H9 (cell line): ENCODE data around the gene TBL1X. TPM values are rescaled to one million over a fixed set of nuclear protein-coding genes. Genes with fewer than 3 reads are reported as not detected.

Experiments used
- DNase-seq: peaks from one replicate; pipeline ENCODE4 v3.0.0-alpha.2; 2017
- H2AFZ ChIP-seq: one replicate; pipeline ENCODE4 v1.6.1; 2013; ENCODE audit warnings: mild to moderate bottlenecking, low read length, control low read depth, moderate library complexity
- H2AK5ac ChIP-seq: 2 replicates; pipeline ENCODE4 v1.6.1; 2013; ENCODE audit warnings: low read length, control low read depth, mixed read lengths; ENCODE audit not compliant: insufficient read length
- H2BK120ac ChIP-seq: one replicate; pipeline ENCODE4 v1.6.1; 2013; ENCODE audit warnings: low read depth, mild to moderate bottlenecking, low read length, control low read depth, inconsistent platforms; ENCODE audit not compliant: poor library complexity, severe bottlenecking
- H2BK12ac ChIP-seq: 2 replicates; pipeline ENCODE4 v1.6.1; 2013; ENCODE audit warnings: low read length, control low read depth, mixed read lengths, low read depth; ENCODE audit not compliant: insufficient read length
- H2BK15ac ChIP-seq: 2 replicates; pipeline ENCODE4 v1.6.1; 2013; ENCODE audit warnings: low read depth, low read length, control low read depth
- H2BK20ac ChIP-seq: one replicate; pipeline ENCODE4 v1.6.1; 2013; ENCODE audit warnings: low read depth, mild to moderate bottlenecking, low read length, control low read depth, inconsistent platforms; ENCODE audit not compliant: poor library complexity, severe bottlenecking
- H2BK5ac ChIP-seq: 2 replicates; pipeline ENCODE4 v1.6.1; 2013; ENCODE audit warnings: low read length, control low read depth, mixed read lengths; ENCODE audit not compliant: insufficient read length
- H3K14ac ChIP-seq: 2 replicates; pipeline ENCODE4 v1.6.1; 2013; ENCODE audit warnings: low read length, control low read depth; ENCODE audit not compliant: insufficient read depth
- H3K18ac ChIP-seq: 2 replicates; pipeline ENCODE4 v1.6.1; 2013; ENCODE audit warnings: low read depth, mild to moderate bottlenecking, mixed read lengths, low read length, control low read depth; ENCODE audit not compliant: insufficient read length
- H3K23ac ChIP-seq: 2 replicates; pipeline ENCODE4 v1.6.1; 2013; ENCODE audit warnings: low read length, control low read depth, mixed read lengths, low read depth; ENCODE audit not compliant: insufficient read length
- H3K23me2 ChIP-seq: 2 replicates; pipeline ENCODE4 v1.6.1; 2013; ENCODE audit warnings: low read depth, mild to moderate bottlenecking, mixed read lengths, low read length, control low read depth; ENCODE audit not compliant: insufficient read length, poor library complexity, severe bottlenecking
- H3K27ac ChIP-seq: 2 replicates; pipeline ENCODE4 v1.5.1; 2013; ENCODE audit warnings: low read length, control low read depth, mixed read lengths, low read depth; ENCODE audit not compliant: insufficient read length
- H3K27me3 ChIP-seq: 2 replicates; pipeline ENCODE4 v1.6.1; 2013; ENCODE audit warnings: low read length, control low read depth, inconsistent platforms; ENCODE audit not compliant: insufficient read depth
- H3K4ac ChIP-seq: 2 replicates; pipeline ENCODE4 v1.6.1; 2013; ENCODE audit warnings: low read depth, mild to moderate bottlenecking, control low read depth, inconsistent platforms, low read length, moderate library complexity
- H3K4me1 ChIP-seq: 2 replicates; pipeline ENCODE4 v1.6.1; 2013; ENCODE audit warnings: low read length, control low read depth, inconsistent platforms; ENCODE audit not compliant: insufficient read depth
- H3K4me2 ChIP-seq: 2 replicates; pipeline ENCODE4 v1.6.1; 2013; ENCODE audit warnings: low read length, control low read depth, mixed read lengths; ENCODE audit not compliant: insufficient read length, insufficient read depth
- H3K56ac ChIP-seq: 2 replicates; pipeline ENCODE4 v1.6.1; 2013; ENCODE audit warnings: low read depth, mild to moderate bottlenecking, mixed read lengths, low read length, control low read depth; ENCODE audit not compliant: insufficient read length
- H3K79me1 ChIP-seq: 2 replicates; pipeline ENCODE4 v1.6.1; 2013; ENCODE audit warnings: low read depth, mild to moderate bottlenecking, moderate library complexity, low read length, control low read depth, inconsistent platforms; ENCODE audit not compliant: insufficient read depth, poor library complexity, severe bottlenecking
- H3K79me2 ChIP-seq: 2 replicates; pipeline ENCODE4 v1.6.1; 2013; ENCODE audit warnings: low read length, control low read depth, inconsistent platforms; ENCODE audit not compliant: insufficient read depth
- H3K9ac ChIP-seq: 2 replicates; pipeline ENCODE4 v1.6.1; 2013; ENCODE audit warnings: low read length, control low read depth, mixed read lengths; ENCODE audit not compliant: insufficient read length; ENCODE audit errors: extremely low read depth
- H3K9me3 ChIP-seq: one replicate; pipeline ENCODE4 v1.6.1; 2013; ENCODE audit warnings: low read depth, low read length, inconsistent platforms; ENCODE audit not compliant: control insufficient read depth
- H3T11ph ChIP-seq: one replicate; pipeline ENCODE4 v1.6.1; 2013; ENCODE audit warnings: mild to moderate bottlenecking, low read length, control low read depth, inconsistent platforms
- H4K20me1 ChIP-seq: one replicate; pipeline ENCODE4 v1.6.1; 2013; ENCODE audit not compliant: control insufficient read depth, insufficient read length, insufficient read depth
- H4K5ac ChIP-seq: 2 replicates; pipeline ENCODE4 v1.6.1; 2013; ENCODE audit warnings: low read depth, mild to moderate bottlenecking, mixed read lengths, low read length, control low read depth; ENCODE audit not compliant: insufficient read length
- H4K8ac ChIP-seq: replicated peaks from 2 replicates; pipeline ENCODE4 v1.6.1; 2013; ENCODE audit warnings: low read length, control low read depth, mixed read lengths, low read depth; ENCODE audit not compliant: insufficient read length
- H4K91ac ChIP-seq: 2 replicates; pipeline ENCODE4 v1.6.1; 2013; ENCODE audit warnings: low read depth, mild to moderate bottlenecking, moderate library complexity, mixed read lengths, low read length, control low read depth; ENCODE audit not compliant: insufficient read length
- H3K27ac Mint-ChIP-seq, 3 experiments: 2 replicates in 2 of 3; 3 replicates in 1 of 3; pipeline ENCODE4 v1.8.0; 2020 to 2021; ENCODE audit warnings: mixed read lengths in 3 of 3, mild to moderate bottlenecking in 1 of 3, moderate library complexity in 1 of 3
- H3K27me3 Mint-ChIP-seq: 2 replicates; pipeline ENCODE4 v1.8.0; 2021; ENCODE audit warnings: low read depth, mild to moderate bottlenecking, moderate library complexity, mixed read lengths
- H3K36me3 Mint-ChIP-seq, 3 experiments: 2 replicates in 2 of 3; 3 replicates in 1 of 3; pipeline ENCODE4 v1.8.0; 2020 to 2021; ENCODE audit warnings: low read depth in 3 of 3, mixed read lengths in 3 of 3; ENCODE audit not compliant: insufficient read depth in 1 of 3
- H3K4me1 Mint-ChIP-seq, 2 experiments: 2 replicates each; pipeline ENCODE4 v1.8.0; 2020; ENCODE audit warnings: mixed read lengths in 2 of 2
- H3K4me3 Mint-ChIP-seq, 2 experiments: 2 replicates in 1 of 2; 3 replicates in 1 of 2; pipeline ENCODE4 v1.8.0; 2020 to 2021; ENCODE audit warnings: mild to moderate bottlenecking in 2 of 2, mixed read lengths in 2 of 2, moderate library complexity in 1 of 2
- H3K9me3 Mint-ChIP-seq, 2 experiments: 2 replicates in 1 of 2; 3 replicates in 1 of 2; pipeline ENCODE4 v1.8.0; 2020; ENCODE audit warnings: mild to moderate bottlenecking in 2 of 2, mixed read lengths in 2 of 2, moderate library complexity in 1 of 2
- WGBS: extraction: QIAGEN DNeasy Blood & Tissue Kit; methylation state at CpG from one replicate; pipeline ENCODE4 v1.1.7; 2013; ENCODE audit warnings: missing lambda C conversion rate, low lambda C conversion rate, mixed read lengths; ENCODE audit not compliant: insufficient read length; ENCODE audit errors: extremely low coverage; 5-methylcytosine and 5-hydroxymethylcytosine counted together
- total RNA-seq: library from RNA; stranded (reverse); gene quantifications from 2 replicates; pipeline ENCODE4 v1.2.1, GENCODE V29; 2021
- TF ChIP-seq, protein P1 (sequence below): fragments of 200-600 bp; sonication (generic); conservative IDR thresholded peaks from 3 replicates; pipeline ENCODE4 v1.8.0; 2021; ENCODE audit warnings: antibody characterized with exemption, mild to moderate bottlenecking

Gene TBL1X
- total RNA-seq, 1 experiment from 2014 or later, result 24.1 TPM

DNA sequence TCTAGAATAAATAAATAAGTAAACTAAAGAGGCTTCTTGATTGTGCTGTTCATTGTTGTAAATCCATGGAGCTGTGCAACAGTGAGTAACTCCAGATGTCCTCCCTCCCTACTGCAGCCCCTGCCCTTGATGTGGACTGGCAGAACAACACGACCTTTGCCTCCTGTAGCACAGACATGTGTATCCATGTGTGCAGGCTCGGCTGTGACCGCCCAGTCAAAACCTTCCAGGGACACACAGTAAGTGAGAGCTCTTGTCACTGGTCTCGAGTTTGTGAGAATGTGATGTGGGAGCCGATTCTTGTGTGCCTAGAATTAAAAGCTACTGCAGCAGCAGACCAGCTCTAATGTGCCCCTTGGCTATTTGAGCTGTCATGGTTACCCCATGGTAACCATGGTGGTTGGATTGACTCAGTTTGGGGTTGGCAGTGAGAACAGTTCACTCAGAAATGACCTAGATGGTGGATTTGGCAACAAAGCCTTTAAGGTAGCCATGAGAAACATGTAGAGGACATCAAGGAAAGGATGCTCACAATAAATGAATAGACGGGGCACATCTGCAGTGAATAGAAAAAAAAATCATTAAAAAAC is 240.1 kb downstream of the TBL1X start:
- no peak overlapping the region for H2BK120ac ChIP-seq
- H3K9me3 Mint-ChIP-seq, result peaks cover 11 to 57% of the 10 kb centered on the region in 2 experiments

More for the DNA sequence above, 240.1 kb downstream of the TBL1X start:
- H3T11ph ChIP-seq, result no peak overlapping the region
- no peak overlapping the region for H3K18ac ChIP-seq
- Mint-ChIP-seq H3K36me3 (peaks cover 48 to 56% (median 56%) of the 10 kb centered on the region in 3 experiments), H3K4me1 (peaks cover 5 to 7% of the 10 kb centered on the region in 2 experiments), H3K4me3 (no peak overlapping the region), H3K27ac (no peak overlapping the region), H3K27me3 (peaks cover 2% of the 10 kb centered on the region; the same call in 1 of the 2 replicates)
- H3K14ac ChIP-seq, result no peak overlapping the region
- H3K4me1 ChIP-seq, result 0 out of 2 replicates have a peak, but pooled peaks cover 3% of the 10 kb centered on the region
- no peak overlapping the region for H2BK12ac ChIP-seq
- whole genome bisulfite sequencing, result no CpG with 5 or more reads among the region's 6 CpGs
- H4K5ac ChIP-seq, result no peak overlapping the region
- DNase-seq, result no peak
- no peak overlapping the region for H2BK15ac ChIP-seq
- no peaks in the 10 kb centered on the region for H3K27me3 ChIP-seq
- no peaks in the 10 kb centered on the region for H3K9me3 ChIP-seq
- no peak overlapping the region for H4K91ac ChIP-seq
- H2BK20ac ChIP-seq, result no peak overlapping the region
- no peaks in the 10 kb centered on the region for H3K79me2 ChIP-seq
- H3K79me1 ChIP-seq, result no peaks in the 10 kb centered on the region
- H2AFZ ChIP-seq, result no peak overlapping the region
- no peak overlapping the region for H3K4me2 ChIP-seq
- H3K4ac ChIP-seq, result no peak overlapping the region
- H3K23ac ChIP-seq, result no peak overlapping the region
- no peak overlapping the region for H3K9ac ChIP-seq
- H2AK5ac ChIP-seq, result no peak overlapping the region
- no peaks in the 10 kb centered on the region for H4K20me1 ChIP-seq
- TF ChIP-seq, protein P1, sequence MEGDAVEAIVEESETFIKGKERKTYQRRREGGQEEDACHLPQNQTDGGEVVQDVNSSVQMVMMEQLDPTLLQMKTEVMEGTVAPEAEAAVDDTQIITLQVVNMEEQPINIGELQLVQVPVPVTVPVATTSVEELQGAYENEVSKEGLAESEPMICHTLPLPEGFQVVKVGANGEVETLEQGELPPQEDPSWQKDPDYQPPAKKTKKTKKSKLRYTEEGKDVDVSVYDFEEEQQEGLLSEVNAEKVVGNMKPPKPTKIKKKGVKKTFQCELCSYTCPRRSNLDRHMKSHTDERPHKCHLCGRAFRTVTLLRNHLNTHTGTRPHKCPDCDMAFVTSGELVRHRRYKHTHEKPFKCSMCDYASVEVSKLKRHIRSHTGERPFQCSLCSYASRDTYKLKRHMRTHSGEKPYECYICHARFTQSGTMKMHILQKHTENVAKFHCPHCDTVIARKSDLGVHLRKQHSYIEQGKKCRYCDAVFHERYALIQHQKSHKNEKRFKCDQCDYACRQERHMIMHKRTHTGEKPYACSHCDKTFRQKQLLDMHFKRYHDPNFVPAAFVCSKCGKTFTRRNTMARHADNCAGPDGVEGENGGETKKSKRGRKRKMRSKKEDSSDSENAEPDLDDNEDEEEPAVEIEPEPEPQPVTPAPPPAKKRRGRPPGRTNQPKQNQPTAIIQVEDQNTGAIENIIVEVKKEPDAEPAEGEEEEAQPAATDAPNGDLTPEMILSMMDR, result no peak
- no peak overlapping the region for H2BK5ac ChIP-seq
- H3K27ac ChIP-seq, result no peak overlapping the region
- no peak overlapping the region for H4K8ac ChIP-seq
- H3K23me2 ChIP-seq, result no peaks in the 10 kb centered on the region
- H3K56ac ChIP-seq, result no peak overlapping the region
